Measurements from ENCODE around the gene CDSN. TPM values are rescaled to one million over a fixed set of nuclear protein-coding genes. Genes with fewer than 3 reads are reported as not detected.

CDSN gene, protein sequence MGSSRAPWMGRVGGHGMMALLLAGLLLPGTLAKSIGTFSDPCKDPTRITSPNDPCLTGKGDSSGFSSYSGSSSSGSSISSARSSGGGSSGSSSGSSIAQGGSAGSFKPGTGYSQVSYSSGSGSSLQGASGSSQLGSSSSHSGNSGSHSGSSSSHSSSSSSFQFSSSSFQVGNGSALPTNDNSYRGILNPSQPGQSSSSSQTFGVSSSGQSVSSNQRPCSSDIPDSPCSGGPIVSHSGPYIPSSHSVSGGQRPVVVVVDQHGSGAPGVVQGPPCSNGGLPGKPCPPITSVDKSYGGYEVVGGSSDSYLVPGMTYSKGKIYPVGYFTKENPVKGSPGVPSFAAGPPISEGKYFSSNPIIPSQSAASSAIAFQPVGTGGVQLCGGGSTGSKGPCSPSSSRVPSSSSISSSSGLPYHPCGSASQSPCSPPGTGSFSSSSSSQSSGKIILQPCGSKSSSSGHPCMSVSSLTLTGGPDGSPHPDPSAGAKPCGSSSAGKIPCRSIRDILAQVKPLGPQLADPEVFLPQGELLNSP
- 1.7 and 1.8 TPM in 2 replicates for total RNA-seq

DNA sequence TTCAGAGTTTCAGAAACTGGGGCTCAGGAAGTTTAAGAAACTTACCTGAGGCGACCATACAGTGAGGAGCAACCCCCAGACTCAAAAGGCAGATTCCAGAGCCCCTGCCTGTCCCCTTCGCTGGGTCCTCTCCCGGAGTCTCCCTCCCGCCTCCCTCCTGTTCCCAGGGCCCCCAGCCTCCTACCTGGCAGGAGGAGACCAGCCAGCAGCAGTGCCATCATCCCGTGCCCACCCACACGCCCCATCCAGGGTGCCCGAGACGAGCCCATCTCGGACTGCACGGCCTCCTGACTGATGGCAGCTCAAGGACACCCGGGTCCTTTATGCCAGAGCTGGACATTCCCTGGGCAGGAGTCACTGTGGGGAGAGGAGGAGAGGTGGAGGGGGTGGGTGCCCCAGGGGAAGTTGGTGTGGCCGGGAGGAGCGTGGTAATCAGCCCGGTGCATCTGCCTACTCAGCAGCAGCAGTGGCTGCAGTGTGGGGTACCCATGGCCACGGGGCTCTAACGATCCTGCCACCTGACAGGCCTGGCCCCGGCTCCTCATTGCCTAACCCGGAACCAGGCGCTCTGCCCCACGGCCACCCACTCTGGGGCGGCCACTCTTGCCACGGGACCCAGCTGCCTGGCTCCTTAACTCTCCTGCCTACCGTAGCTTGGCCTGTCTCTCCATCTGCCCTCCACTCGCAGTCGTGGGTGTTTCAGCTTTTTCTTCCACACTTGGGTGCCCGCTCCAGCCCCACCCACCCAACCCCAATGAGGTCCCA is at the start of gene CDSN:
Gene CDSN, minus strand, starts transcription at position 296 of the 765 bp plus-strand sequence. Its CDS starts 27 bp downstream, at position 269.

DNA sequence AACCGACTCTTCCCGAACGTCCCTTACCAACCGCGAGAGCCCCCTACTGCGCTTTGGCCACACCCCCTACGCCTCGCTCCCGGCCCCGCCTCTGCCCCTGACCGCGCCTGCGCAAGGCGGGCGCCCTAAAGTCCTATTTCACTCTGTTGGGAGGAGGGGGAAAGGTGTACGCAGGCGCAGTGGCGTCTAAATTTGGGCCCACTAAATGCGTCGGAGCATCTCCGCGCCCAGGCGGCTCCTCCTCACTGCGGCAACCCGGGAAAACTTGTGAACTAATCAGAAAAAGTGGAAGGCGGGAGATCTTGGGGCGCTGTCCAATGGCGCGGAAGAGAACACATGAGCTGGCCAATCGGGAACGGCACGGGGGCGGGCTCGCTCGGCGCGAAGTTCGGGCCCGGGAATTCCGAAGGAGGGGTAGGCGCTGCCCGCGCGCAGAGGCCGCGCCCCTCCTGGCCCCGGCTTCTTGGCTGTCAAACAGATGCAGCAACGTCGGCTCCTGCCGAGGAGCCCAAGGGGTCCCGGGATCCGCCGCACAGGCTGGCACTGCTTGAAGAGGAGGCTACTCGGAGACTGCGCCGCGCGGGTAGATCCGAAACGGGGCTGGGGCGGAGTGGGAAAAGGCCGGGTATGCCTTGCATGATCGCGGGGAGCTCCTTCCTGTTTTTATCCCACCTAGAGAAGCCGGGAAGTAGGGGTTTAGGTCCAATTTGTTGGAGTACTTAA is 38.1 kb upstream of the CDSN start, which contains the start of gene TCF19:
Gene TCF19, plus strand, starts transcription at position 450 of the 723 bp plus-strand sequence. CDS start 881 bp downstream, outside the sequence.

DNA sequence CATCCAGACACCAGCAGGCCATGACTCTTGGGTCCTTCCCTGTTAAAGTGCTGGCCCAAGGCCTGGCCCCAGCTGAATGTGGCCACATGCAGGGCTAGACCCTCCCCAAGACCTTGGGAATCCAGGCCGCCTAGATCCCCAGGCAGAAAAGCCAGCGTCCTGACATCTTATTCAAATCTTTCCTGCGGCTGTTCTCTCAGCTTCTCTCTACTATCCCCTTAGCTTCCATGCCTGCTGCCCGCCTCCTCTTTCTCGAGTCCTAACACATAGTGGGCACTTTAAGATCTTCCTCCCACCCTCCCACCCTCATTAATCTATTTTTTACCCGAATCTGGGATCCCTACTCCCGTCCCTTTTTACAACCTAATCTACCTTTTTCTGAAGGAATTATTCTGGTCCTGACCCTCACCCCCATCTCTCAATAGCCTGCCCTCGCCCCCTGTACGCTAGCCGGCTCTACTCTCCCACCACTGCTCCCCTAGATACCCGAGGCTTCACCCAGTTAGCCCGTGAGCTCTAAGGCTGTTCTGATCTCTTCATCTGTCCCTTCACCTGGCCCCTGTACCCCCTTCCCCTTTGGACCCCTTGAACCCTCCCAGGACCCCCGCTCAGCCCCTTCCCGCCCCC is 37.4 kb upstream of the CDSN start, which contains the start of gene CCHCR1:
Gene CCHCR1, minus strand, starts transcription at position 290 of the 627 bp plus-strand sequence. Its CDS starts 202 bp downstream, at position 88.

DNA sequence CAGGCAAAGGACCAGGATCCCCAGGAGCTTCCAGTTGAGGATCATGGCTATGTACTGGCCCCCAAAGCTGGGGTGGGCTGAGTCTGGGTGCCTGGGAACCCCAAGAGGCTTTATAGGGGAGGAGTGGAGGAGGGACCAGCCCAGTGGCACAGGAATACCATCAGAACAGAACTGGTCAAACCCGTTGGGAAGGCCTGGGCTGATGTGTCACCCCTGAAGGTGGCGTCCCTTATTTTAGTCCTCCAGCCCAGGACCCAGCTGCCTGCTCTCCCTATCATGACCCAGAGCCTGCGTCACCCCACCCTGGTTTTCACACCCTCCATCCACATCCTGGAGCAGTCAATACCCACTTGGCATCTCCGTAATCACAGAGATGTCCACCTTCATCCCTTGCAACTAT is 18.7 kb upstream of the CDSN start, which contains the start of gene PSORS1C2:
Gene PSORS1C2, minus strand, starts transcription at position 85 of the 400 bp plus-strand sequence. Its CDS starts 40 bp downstream, at position 45.

DNA sequence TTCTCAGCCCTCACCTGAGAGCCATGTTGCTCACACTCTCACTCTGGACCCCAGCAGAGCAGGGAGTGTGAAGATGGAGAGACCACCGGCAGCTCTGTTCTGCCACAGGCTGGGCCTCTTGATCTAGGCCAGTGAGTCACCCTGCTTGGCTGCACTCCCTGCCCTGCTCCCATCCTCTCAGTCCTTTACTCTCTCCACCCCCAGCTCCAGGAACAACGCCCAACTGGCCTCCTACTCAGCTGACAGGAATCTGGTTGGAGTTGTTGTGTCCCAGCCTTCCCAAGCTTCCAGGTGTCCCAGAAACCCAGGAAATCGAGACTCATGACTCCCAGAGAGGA is 5.7 kb downstream of the CDSN start, which contains the start of gene PSORS1C1:
Gene PSORS1C1, plus strand, starts transcription at position 260 of the 338 bp plus-strand sequence. CDS start 14,833 bp downstream, outside the sequence.

DNA sequence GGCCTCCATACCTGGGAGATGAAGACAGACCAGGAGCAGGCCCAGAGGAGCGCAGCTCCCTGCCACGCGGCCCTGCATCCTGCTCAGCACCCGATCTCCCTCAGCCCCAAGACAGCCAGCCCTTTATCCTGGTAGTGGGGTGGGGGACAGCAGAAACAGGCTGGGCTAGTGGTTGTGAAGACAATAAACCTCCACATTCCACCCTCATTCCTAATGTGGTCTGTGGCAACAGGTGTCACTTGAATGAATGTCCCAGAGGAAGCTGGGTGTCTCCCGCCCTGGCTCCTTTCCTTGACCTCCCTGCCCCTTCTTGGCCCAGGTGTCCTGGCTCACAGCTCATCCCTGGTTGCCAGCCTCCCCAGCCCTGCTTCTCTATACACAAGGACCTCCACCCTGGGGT is 7.8 kb downstream of the CDSN start, which contains the start of gene C6orf15:
Gene C6orf15, minus strand, starts transcription at position 98 of the 400 bp plus-strand sequence. Its CDS starts 20 bp downstream, at position 78.

Other genes with a start within 250 kb of the CDSN start
- gene DDR1, start 235.9 kb downstream of the CDSN start, total RNA-seq, result 225 and 283 TPM in 2 replicates
- 8.5 and 13.6 TPM in 2 replicates for gene GTF2H4, start 212.2 kb downstream of the CDSN start, total RNA-seq
- gene VARS2, start 206.2 kb downstream of the CDSN start, total RNA-seq, result 20.7 and 29.4 TPM in 2 replicates
- gene SFTA2, start 188.3 kb downstream of the CDSN start, total RNA-seq, result not detected in 2 replicates
- not detected in 2 replicates for gene MUCL3, start 179.5 kb downstream of the CDSN start, total RNA-seq
- not detected in 2 replicates for gene MUC21, start 136.7 kb downstream of the CDSN start, total RNA-seq
- gene MUC22, start 110.0 kb downstream of the CDSN start, total RNA-seq, result not detected in 2 replicates
- 0.16 TPM in 1 of 2 replicates, not detected in the other for gene C6orf15, start 7.9 kb downstream of the CDSN start, total RNA-seq
- gene PSORS1C1, start 5.6 kb downstream of the CDSN start, total RNA-seq, result 2.4 and 3.5 TPM in 2 replicates
- not detected in 2 replicates for gene PSORS1C2, start 18.6 kb upstream of the CDSN start, total RNA-seq
- 16.4 and 25.6 TPM in 2 replicates for gene CCHCR1, start 37.4 kb upstream of the CDSN start, total RNA-seq
- 17.5 and 34.9 TPM in 2 replicates for gene TCF19, start 38.1 kb upstream of the CDSN start, total RNA-seq
- 1.1 and 1.2 TPM in 2 replicates for gene POU5F1, start 50.2 kb upstream of the CDSN start, total RNA-seq
- gene HLA-C, start 151.6 kb upstream of the CDSN start, total RNA-seq, result 68.8 and 90.9 TPM in 2 replicates
- gene HLA-B, start 236.7 kb upstream of the CDSN start, total RNA-seq, result 48.4 and 141 TPM in 2 replicates